HG02678 (cell line): Measurements from ENCODE around the gene OPRD1.

ENCODE experiments used
- ATAC-seq: cut with Tn5 transposase; IDR thresholded peaks from one replicate; pipeline ENCODE4 v1.9.1; 2021; ENCODE audit warnings: mild to moderate bottlenecking, moderate library complexity; ENCODE audit not compliant: unreplicated experiment

The OPRD1 gene

GRCh38 chr1:28882009-28882628 is 70.1 kb downstream of the OPRD1 start:
- no peak for ATAC-seq

DNA sequence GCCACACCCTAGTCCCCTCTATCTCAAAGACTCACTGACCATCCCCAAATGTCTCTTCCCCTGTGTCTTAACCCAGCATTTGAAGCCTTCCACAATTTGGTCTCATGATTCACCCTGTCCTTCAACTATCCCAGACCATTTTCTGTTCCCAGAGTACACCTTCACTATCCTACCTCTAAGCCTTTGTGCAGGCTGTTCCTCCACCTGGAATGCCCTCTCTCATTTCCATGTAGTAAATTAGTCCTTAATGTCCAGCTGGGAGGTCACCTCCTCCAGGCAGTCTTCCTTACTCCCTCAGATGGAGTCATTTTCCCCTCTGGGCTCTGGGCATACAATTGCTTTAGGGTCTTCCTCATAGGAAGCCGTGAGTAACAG is 71.3 kb downstream of the OPRD1 start:
- ATAC-seq = no peak

- ATAC-seq = no peak
Observed at GRCh38 chr1:28885472-28885877, 73.5 kb downstream of the OPRD1 start.

DNA sequence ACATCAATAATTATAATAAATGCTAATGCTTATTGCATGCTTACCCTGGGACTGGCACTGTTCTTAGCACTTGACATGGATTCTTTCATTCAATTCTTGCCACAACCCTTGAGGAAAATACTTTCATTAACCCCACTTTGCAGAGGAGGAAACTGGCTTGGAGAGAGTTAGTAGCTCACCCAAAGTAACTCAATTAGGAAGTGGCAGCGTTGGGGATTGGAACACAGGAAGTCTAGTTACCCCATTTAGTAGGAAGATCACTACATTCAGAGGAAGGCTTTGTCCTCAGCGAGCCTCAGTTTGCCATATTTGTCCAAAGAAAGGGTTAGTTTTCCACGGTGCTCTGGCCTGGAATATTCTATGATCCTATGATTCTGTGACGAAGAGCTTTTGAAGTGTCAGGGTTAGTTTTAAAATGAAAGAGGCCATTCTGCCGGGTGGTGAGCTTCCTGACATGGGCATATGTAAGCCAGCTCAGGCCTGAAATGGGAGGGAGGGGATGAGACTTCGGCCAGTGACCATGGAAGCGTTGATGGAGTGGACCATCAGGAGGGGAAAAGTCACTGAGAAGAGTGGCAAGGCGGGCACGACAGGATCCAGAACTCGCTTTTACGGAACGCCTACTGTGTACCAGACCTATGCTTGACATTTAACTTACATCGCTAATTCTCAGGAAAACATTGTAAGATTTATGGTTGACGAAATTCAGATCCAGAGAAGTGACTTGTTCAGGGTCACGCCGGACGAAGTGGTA is 74.2 kb downstream of the OPRD1 start:
- no peak for ATAC-seq

DNA sequence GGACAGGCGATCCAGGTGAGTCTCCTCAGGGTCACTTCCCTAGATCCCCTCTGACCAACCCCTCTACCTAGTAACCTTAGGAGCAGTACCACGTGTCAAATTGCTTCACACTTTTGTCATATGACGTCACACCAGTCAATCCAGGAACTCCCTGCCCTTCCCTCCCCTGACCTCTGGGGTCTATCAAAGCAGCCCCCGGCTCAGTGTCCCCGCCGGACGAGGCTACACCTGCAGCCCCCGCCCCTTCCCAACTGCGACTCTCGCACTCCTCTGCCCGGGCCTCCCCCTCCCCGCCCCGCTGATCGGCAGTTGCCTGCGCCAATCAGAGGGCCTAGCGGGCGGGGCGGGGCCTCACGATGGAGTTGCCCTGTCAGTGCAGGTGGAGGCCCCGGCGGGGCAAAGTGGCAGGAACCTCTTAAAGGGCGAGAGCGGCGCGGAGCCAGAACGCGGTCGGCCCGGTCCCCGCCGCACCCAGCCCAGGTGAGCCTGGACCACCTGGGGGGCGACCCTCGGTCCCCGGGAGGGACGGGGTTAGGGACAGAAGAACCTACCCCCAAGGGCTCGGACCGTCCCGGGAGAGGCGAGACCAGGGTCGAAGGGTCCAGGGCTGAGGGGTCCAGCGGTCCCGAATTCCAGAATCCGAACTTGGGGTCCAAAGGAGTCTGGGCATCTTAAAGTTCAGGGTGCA is 74.9 kb downstream of the OPRD1 start:
- peak; percentile 81 for ATAC-seq

DNA sequence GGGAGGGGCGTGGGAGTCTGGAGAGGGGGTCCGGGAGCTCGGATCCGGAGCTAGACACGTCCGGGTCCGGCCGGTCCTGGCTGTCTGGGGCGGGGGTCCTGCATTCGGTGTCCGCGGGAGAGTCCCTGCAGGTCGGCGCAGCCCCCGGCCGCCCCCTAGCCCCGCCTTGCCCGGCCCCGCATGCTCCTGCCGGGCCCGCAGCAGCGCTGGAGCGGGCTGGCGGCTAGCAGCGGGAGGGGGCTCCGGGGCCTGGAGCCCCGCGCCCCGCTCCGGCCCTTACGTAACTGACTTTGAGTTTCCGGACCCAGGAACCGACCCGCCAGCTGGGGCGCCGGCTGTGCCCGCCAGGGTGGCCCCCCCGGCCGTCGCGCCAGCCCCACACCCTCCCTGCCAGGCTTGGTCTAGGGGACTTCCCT is 75.5 kb downstream of the OPRD1 start:
- no peak for ATAC-seq

DNA sequence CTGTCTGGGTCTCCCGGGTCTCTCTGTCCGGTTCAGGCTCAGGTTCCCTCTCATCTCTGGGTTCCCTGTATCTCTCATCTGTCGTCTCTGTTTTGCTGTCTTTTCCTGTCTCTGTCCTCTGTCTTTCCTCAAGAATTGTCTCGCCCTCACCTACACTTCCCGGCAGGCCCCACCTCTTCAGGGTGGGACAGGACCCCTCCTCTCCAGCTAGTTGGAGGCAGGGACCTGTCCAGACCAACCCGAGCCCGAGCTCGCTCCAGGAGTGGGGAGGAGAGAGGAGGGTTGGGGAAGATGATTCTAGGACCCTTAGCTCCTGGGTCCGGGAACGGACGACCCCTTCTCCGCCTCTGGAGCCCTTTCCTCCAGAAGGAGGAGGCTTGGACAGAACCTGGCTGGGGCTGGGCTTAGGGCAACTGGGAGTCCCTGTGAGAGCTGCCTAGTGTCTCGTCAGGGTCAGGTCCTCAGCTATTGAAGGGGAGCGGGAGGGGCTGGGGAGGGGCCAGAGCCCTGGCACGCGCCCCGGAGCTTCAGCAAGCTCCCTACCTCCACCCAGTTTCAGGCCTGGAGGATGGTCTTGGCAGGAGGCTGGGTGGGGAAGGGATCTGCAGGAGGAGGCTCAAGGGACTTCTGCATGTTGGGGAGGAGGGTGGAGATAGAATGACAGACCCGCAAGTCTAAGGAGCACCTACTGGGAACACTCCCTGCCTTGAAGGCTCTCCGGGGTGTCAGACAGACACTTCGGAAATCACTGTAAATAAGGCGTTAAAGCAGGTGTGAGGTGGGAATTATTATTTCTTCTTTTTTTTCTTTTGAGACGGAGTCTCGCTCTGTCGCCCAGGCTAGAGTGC is 76.1 kb downstream of the OPRD1 start:
- ATAC-seq = no peak

GRCh38 chr1:28888915-28889314 is 76.9 kb downstream of the OPRD1 start:
- ATAC-seq = no peak

DNA sequence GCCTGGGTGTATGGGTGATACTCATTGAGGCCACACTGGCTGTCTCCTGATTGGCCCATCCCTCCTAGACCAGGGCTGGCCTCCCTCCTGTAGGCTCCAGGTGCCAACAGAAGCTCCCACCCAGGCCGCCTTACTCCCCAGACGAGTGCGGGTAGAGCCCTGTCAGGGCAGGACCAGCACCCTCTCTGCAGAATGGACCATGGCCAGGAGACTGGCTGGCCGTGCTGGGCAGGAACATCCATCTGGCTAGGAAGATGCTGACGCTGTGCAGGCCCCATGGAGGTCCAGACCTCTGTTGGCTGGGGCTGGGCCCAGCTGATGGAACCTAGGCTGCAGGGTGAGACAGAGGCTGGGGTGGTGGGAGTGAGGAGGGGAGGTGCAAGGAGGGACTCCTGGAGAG is 77.4 kb downstream of the OPRD1 start:
- no peak for ATAC-seq

- ATAC-seq = no peak
Observed at GRCh38 chr1:28890435-28890834, 78.5 kb downstream of the OPRD1 start.

DNA sequence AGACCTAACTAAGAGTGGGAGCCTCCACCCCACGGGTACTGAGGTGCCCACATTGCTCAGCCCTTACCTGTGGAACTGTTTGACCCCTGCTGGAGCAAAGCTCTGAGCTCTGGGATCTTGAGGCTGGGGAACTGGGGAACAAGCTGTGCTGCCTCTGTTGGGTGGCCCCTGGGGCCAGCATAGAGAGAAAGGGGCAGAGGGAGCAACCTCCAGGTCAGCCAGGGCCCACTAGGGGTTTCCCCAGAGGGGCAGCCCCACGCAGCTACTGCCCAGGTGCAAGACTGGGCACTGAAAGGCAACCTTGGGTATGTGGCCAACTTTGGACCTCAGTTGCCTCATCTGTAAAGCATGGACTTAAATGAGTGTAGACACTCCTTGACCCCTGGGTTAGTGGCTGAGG is 78.9 kb downstream of the OPRD1 start:
- no peak for ATAC-seq

GRCh38 chr1:28891256-28891655 is 79.3 kb downstream of the OPRD1 start:
- ATAC-seq = no peak

DNA sequence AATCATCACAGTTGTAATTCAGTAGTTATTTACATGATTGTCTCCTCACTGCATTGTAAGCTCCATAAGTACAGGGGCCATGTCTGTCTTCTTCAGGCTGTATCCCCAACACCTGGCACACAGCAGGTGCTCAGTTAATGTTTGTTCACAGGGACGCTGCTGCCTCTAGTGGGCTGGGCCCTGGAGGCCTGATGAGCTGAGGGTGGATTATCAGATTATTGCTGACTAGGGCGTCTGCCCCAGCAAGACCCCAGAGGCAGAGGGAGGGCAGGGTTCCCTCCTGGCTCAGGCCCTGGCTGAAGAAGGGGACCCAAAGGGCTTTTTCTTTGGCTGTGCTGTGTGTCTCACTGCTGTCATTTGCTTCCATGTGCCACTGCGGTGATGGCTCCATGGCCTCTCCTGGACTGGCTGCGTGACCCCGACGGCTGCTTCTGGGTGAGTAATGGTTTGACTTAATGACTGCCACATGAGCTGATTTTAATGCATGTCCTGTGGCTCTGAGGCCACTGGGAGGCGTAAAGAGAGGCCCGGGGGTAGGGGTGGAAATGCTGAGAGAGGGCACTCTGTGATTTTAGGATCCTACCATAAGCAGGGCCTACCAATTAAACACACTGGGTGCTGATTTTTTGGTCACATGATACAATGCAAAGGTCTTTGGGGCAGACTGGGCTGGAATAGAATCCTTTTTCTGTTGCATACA is 81.6 kb downstream of the OPRD1 start:
- ATAC-seq = no peak

DNA sequence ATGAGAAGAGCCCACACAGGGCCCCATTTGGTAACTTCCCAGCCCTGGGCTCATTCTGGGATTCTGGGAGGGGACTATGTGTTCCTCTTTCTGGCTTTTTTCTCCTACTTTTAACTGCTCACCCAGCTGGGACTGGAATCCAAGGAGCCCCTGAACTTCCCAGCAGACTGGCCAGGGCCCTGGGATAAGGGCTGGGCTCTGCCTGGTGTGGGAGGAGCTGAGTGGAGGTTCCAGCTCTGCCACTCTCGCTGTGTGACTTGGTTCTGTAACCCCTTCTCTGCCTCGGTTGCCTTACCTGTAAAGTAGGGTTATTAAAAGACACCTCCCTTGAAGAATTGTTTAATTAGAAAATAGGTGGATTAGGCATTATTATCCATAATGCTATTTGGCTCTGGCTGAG is 82.8 kb downstream of the OPRD1 start:
- no peak for ATAC-seq

- ATAC-seq = no peak
Observed at GRCh38 chr1:28895896-28896608, 84.1 kb downstream of the OPRD1 start.

- no peak for ATAC-seq
Observed at GRCh38 chr1:28896609-28896986, 84.6 kb downstream of the OPRD1 start.

GRCh38 chr1:28897789-28898188 is 85.8 kb downstream of the OPRD1 start:
- no peak for ATAC-seq

GRCh38 chr1:28898405-28898881 is 86.5 kb downstream of the OPRD1 start:
- no peak for ATAC-seq

DNA sequence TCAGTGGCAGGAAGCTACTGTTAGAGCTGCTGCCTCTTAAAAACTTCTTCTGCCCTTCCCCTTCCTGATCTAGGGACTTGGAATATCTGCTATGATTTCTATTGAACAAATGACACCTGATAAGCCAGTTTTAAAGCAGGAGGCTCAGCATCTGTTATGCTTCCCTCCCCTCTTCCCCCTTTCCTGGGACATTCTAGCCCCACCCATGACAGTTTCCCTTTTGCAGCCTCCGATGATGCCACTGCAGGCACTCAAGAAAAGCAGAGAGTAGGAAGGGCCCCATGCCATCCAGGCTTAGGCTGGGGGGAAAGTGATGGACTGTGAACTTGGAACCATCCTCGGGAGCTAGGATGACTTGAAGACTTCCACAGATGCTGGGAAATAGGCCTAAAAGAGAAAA is 87.3 kb downstream of the OPRD1 start:
- ATAC-seq = no peak

- no peak for ATAC-seq
Observed at GRCh38 chr1:28900562-28900961, 88.6 kb downstream of the OPRD1 start.
